Activated T-cell treated with anti-CD3 and anti-CD28 coated beads, Interleukin-2, amount 50 U/mL, for 4 hours (primary cell): ENCODE data around the gene VCP. TPM values are rescaled to one million over a fixed set of nuclear protein-coding genes. Genes with fewer than 3 reads are reported as not detected.
A peak's percentile ranks its signal among the peaks of the same experiment; 100 is the strongest.

Source experiments
- ATAC-seq, 2 donors: fragments of 200-7000 bp; cut with Tn5 transposase; one replicate each; pipeline ENCODE4 v1.10.0; 2021
- DNase-seq: peaks from one replicate; pipeline ENCODE4 v3.0.0-alpha.2; 2020
- H3K27me3 Mint-ChIP-seq: one replicate; pipeline ENCODE4 v1.8.0; 2021; ENCODE audit warnings: low read depth, mixed read lengths
- H3K36me3 Mint-ChIP-seq: one replicate; pipeline ENCODE4 v1.8.0; 2022; ENCODE audit warnings: mixed read lengths; ENCODE audit not compliant: insufficient read depth
- H3K4me1 Mint-ChIP-seq: one replicate; pipeline ENCODE4 v1.8.0; 2021; ENCODE audit warnings: low read depth, mixed read lengths
- H3K4me3 Mint-ChIP-seq: one replicate; pipeline ENCODE4 v1.8.0; 2021; ENCODE audit warnings: mild to moderate bottlenecking, moderate library complexity, mixed read lengths
- H3K9me3 Mint-ChIP-seq: one replicate; pipeline ENCODE4 v1.8.0; 2021; ENCODE audit warnings: mixed read lengths
- total RNA-seq, 3 donors: library from RNA; stranded (reverse); gene quantifications; one replicate each; pipeline ENCODE4 v1.2.1, GENCODE V29; 2021

The VCP gene
- total RNA-seq, 3 donors from 2014 or later = 455 to 543 (median 484) TPM

GRCh38 chr9:35107297-35108290 lies 35.2 kb upstream of the VCP start:
- DNase-seq (no peak), ATAC-seq (no peak)
- Mint-ChIP-seq H3K4me1 (peaks cover 33% of the 10 kb centered on the region), H3K36me3 (peaks cover 5% of the 10 kb centered on the region), H3K27me3 (no peaks in the 10 kb centered on the region), H3K9me3 (no peaks in the 10 kb centered on the region), H3K4me3 (no peak overlapping the region)

GRCh38 chr9:35106343-35106730 lies 33.9 kb upstream of the VCP start:
- Mint-ChIP-seq H3K36me3 (peaks cover 9% of the 10 kb centered on the region), H3K4me3 (no peak overlapping the region), H3K4me1 (peaks cover 31% of the 10 kb centered on the region), H3K27me3 (no peaks in the 10 kb centered on the region), H3K9me3 (no peaks in the 10 kb centered on the region)
- ATAC-seq = no peak
- DNase-seq = no peak

- no peak for ATAC-seq
- Mint-ChIP-seq H3K36me3 (peaks cover 15% of the 10 kb centered on the region), H3K9me3 (no peaks in the 10 kb centered on the region), H3K27me3 (no peaks in the 10 kb centered on the region), H3K4me1 (peaks cover 33% of the 10 kb centered on the region), H3K4me3 (no peak overlapping the region)
- DNase-seq = no peak
Measured at GRCh38 chr9:35105571-35106342, 33.3 kb upstream of the VCP start.

- Mint-ChIP-seq H3K36me3 (peaks cover 21% of the 10 kb centered on the region), H3K27me3 (no peaks in the 10 kb centered on the region), H3K9me3 (no peaks in the 10 kb centered on the region), H3K4me3 (no peak overlapping the region), H3K4me1 (peaks cover 34% of the 10 kb centered on the region)
- DNase-seq (no peak), ATAC-seq (no peak)
Measured at GRCh38 chr9:35105126-35105525, 32.7 kb upstream of the VCP start.

GRCh38 chr9:35104586-35104985 lies 32.2 kb upstream of the VCP start:
- Mint-ChIP-seq H3K9me3 (no peaks in the 10 kb centered on the region), H3K4me1 (peaks cover 31% of the 10 kb centered on the region), H3K4me3 (no peak overlapping the region), H3K27me3 (no peaks in the 10 kb centered on the region), H3K36me3 (peaks cover 27% of the 10 kb centered on the region)
- DNase-seq = no peak
- ATAC-seq = no peak

GRCh38 chr9:35103660-35104191 lies 31.3 kb upstream of the VCP start:
- H3K9me3 Mint-ChIP-seq = no peaks in the 10 kb centered on the region
- peaks cover 29% of the 10 kb centered on the region for H3K36me3 Mint-ChIP-seq
- DNase-seq (no peak), ATAC-seq (no peak)
- H3K4me3 Mint-ChIP-seq = peak overlapping the region; percentile 99
- no peaks in the 10 kb centered on the region for H3K27me3 Mint-ChIP-seq
- peaks cover 29% of the 10 kb centered on the region for H3K4me1 Mint-ChIP-seq

GRCh38 chr9:35102769-35103659 lies 30.6 kb upstream of the VCP start, which contains the start of gene STOML2:
Gene STOML2 (minus strand): TSS chr9:35103131. CDS start chr9:35103094, 37 bp downstream.
- ATAC-seq (peak; percentile 98 to 99), DNase-seq (peak; percentile 86)
- peaks cover 29% of the 10 kb centered on the region for H3K36me3 Mint-ChIP-seq
- H3K9me3 Mint-ChIP-seq = no peaks in the 10 kb centered on the region
- H3K27me3 Mint-ChIP-seq = no peaks in the 10 kb centered on the region
- peaks cover 29% of the 10 kb centered on the region for H3K4me1 Mint-ChIP-seq
- H3K4me3 Mint-ChIP-seq = peak within 1 kb of the TSS; percentile 99

GRCh38 chr9:35102465-35102768 lies 30.0 kb upstream of the VCP start:
- Mint-ChIP-seq H3K4me1 (peaks cover 32% of the 10 kb centered on the region), H3K36me3 (peaks cover 29% of the 10 kb centered on the region), H3K4me3 (peak overlapping the region; percentile 99), H3K27me3 (no peaks in the 10 kb centered on the region), H3K9me3 (no peaks in the 10 kb centered on the region)
- ATAC-seq (peak; percentile 32 to 38), DNase-seq (no peak)

- no peak for DNase-seq
- peaks cover 26% of the 10 kb centered on the region for H3K36me3 Mint-ChIP-seq
- H3K9me3 Mint-ChIP-seq = no peaks in the 10 kb centered on the region
- H3K4me1 Mint-ChIP-seq = peaks cover 42% of the 10 kb centered on the region
- no peak for ATAC-seq
- no peaks in the 10 kb centered on the region for H3K27me3 Mint-ChIP-seq
- peak overlapping the region; percentile 62 for H3K4me3 Mint-ChIP-seq
Measured at GRCh38 chr9:35097573-35097972, 25.1 kb upstream of the VCP start.

GRCh38 chr9:35096035-35096849 lies 23.8 kb upstream of the VCP start, which contains the start of gene PIGO:
Gene PIGO (minus strand): TSS chr9:35096591. CDS start chr9:35095565, 1,026 bp downstream.
- Mint-ChIP-seq H3K4me3 (peak within 1 kb of the TSS; percentile 86), H3K27me3 (no peaks in the 10 kb centered on the region), H3K4me1 (peaks cover 32% of the 10 kb centered on the region), H3K36me3 (peaks cover 21% of the 10 kb centered on the region), H3K9me3 (no peaks in the 10 kb centered on the region)
- DNase-seq (peak; percentile 87), ATAC-seq (peak; percentile 93 to 94)

GRCh38 chr9:35091536-35091935 lies 19.1 kb upstream of the VCP start:
- H3K4me1 Mint-ChIP-seq = peaks cover 17% of the 10 kb centered on the region
- no peak overlapping the region for H3K4me3 Mint-ChIP-seq
- ATAC-seq = no peak

GRCh38 chr9:35089434-35089833 lies 17.0 kb upstream of the VCP start:
- DNase-seq (no peak), ATAC-seq (no peak)
- no peak overlapping the region for H3K4me3 Mint-ChIP-seq
- H3K27me3 Mint-ChIP-seq = no peaks in the 10 kb centered on the region
- peaks cover under 1% of the 10 kb centered on the region for H3K4me1 Mint-ChIP-seq
- peaks cover 31% of the 10 kb centered on the region for H3K36me3 Mint-ChIP-seq
- H3K9me3 Mint-ChIP-seq = no peaks in the 10 kb centered on the region

More at GRCh38 chr9:35091536-35091935, 19.1 kb upstream of the VCP start:
- H3K9me3 Mint-ChIP-seq = no peaks in the 10 kb centered on the region
- H3K27me3 Mint-ChIP-seq = no peaks in the 10 kb centered on the region
- H3K36me3 Mint-ChIP-seq = peaks cover 28% of the 10 kb centered on the region
- no peak for DNase-seq

GRCh38 chr9:35085078-35085477 lies 12.7 kb upstream of the VCP start:
- Mint-ChIP-seq H3K4me3 (no peak overlapping the region), H3K9me3 (no peaks in the 10 kb centered on the region), H3K27me3 (no peaks in the 10 kb centered on the region), H3K36me3 (peaks cover 21% of the 10 kb centered on the region), H3K4me1 (peaks cover under 1% of the 10 kb centered on the region)
- no peak for DNase-seq
- ATAC-seq = no peak
